GM12878 (cell line): Measurements from ENCODE around the gene SLC36A1. TPM values are rescaled to one million over a fixed set of nuclear protein-coding genes. Genes with fewer than 3 reads are reported as not detected.

Experiments
- ATAC-seq: fragments of 200-7000 bp; cut with Tn5 transposase; 3 replicates; pipeline ENCODE4 v1.9.1; 2020; ENCODE audit warnings: mild to moderate bottlenecking, moderate library complexity
- BruUV-seq: library from RNA; stranded (reverse); fragments of 400-500 nt; replicated peaks from 2 replicates; lab custom pipeline; 2021; lab: Mats Ljungman, UMichigan
- CTCF ChIA-PET: fragments of 300-600 bp; sonication (Branson Sonifier 250); formaldehyde crosslinking; extraction: SDS; loops from one replicate; lab custom pipeline; 2021; ENCODE audit warnings: inconsistent platforms; lab: Yijun Ruan, JAX
- POLR2A ChIA-PET: fragments of 350-600 bp; formaldehyde crosslinking; extraction: SDS; loops from one replicate; lab custom pipeline; 2021; ENCODE audit warnings: inconsistent platforms; lab: Charles Lee
- RAD21 ChIA-PET: fragments of 300-600 bp; sonication (Branson Sonifier 250); formaldehyde crosslinking; loops from one replicate; lab custom pipeline; 2023; ENCODE audit warnings: antibody characterized with exemption; ENCODE audit not compliant: unreplicated experiment; lab: Charles Lee
- SMC1A ChIA-PET: fragments of 300-600 bp; sonication (Branson Sonifier 250); formaldehyde crosslinking; loops from one replicate; lab custom pipeline; 2023; ENCODE audit not compliant: unreplicated experiment, uncharacterized antibody; lab: Charles Lee
- DNase-seq: peaks from one replicate; pipeline ENCODE4 v3.0.0-alpha.2; 2011; ENCODE audit warnings: low read depth, low spot score
- FAIRE-seq: peaks from 3 replicates; lab custom pipeline; 2011; peaks lifted over from hg19 to GRCh38; lab: Jason Lieb, UNC
- H2AFZ ChIP-seq: 2 replicates; pipeline ENCODE4 v1.6.0; 2011; ENCODE audit warnings: low read depth, low read length, control low read depth; ENCODE audit not compliant: control insufficient read depth
- H3K27ac ChIP-seq: 2 replicates; pipeline ENCODE4 v1.5.1; 2011; ENCODE audit warnings: control low read depth; ENCODE audit not compliant: control insufficient read depth, insufficient read depth
- H3K27me3 ChIP-seq, 2 experiments: replicated peaks in 1 of 2; 2 replicates each; pipeline versions ENCODE4 v1.6.0 to v1.6.1; 2011; ENCODE audit warnings: low read length in 1 of 2; ENCODE audit not compliant: control insufficient read depth in 2 of 2, insufficient read depth in 2 of 2
- H3K36me3 ChIP-seq, 2 experiments: 2 replicates each; pipeline ENCODE4 v1.5.1; 2011; ENCODE audit warnings: low read length in 1 of 2; ENCODE audit not compliant: control insufficient read depth in 2 of 2, insufficient read depth in 2 of 2
- H3K4me1 ChIP-seq: 2 replicates; pipeline ENCODE4 v1.6.1; 2011; ENCODE audit warnings: mild to moderate bottlenecking, low read length, moderate library complexity, mixed read lengths; ENCODE audit not compliant: control insufficient read depth, insufficient read depth
- H3K4me2 ChIP-seq: 2 replicates; pipeline ENCODE4 v1.6.0; 2011; ENCODE audit warnings: control low read depth; ENCODE audit not compliant: control insufficient read depth, insufficient read depth
- H3K4me3 ChIP-seq: fragments of 200-600 bp; sonication (generic); 2 replicates; pipeline ENCODE4 v1.5.1; 2016
- H3K79me2 ChIP-seq: 2 replicates; pipeline ENCODE4 v1.6.0; 2011; ENCODE audit warnings: low read length; ENCODE audit not compliant: control insufficient read depth, insufficient read depth
- H3K9ac ChIP-seq: 2 replicates; pipeline ENCODE4 v1.8.0; 2011; ENCODE audit warnings: low read length, control low read depth, mixed read lengths; ENCODE audit not compliant: control insufficient read depth, insufficient read depth
- H3K9me3 ChIP-seq: replicated peaks from 3 replicates; pipeline ENCODE4 v1.5.1; 2011; ENCODE audit warnings: mild to moderate bottlenecking, low read length; ENCODE audit not compliant: control insufficient read depth, insufficient read depth
- H4K20me1 ChIP-seq: 2 replicates; pipeline ENCODE4 v1.6.0; 2011; ENCODE audit not compliant: control insufficient read depth, insufficient read depth
- CBX3 ChIP-seq: fragments of 200-600 bp; sonication (generic); IDR thresholded peaks from 2 replicates; pipeline ENCODE4 v1.6.1; 2016; ENCODE audit warnings: low read depth, borderline replicate concordance
- CREB1 ChIP-seq: IDR thresholded peaks from 2 replicates; pipeline ENCODE4 v1.6.1; 2012; ENCODE audit warnings: low read depth, mild to moderate bottlenecking, inconsistent platforms
- EZH2 ChIP-seq: IDR thresholded peaks from 2 replicates; pipeline ENCODE4 v1.6.1; 2012; ENCODE audit warnings: low read depth, mild to moderate bottlenecking, control low read depth, inconsistent platforms, low read length, borderline replicate concordance; ENCODE audit not compliant: control insufficient read depth
- FOS ChIP-seq: IDR thresholded peaks from 3 replicates; pipeline ENCODE4 v1.6.1; 2011; ENCODE audit warnings: borderline replicate concordance; ENCODE audit not compliant: insufficient read length; ENCODE audit errors: extremely low read depth
- HDAC6 ChIP-seq: fragments of 200-600 bp; sonication (generic); IDR thresholded peaks from one replicate; pipeline ENCODE4 v1.8.0; 2017; ENCODE audit warnings: antibody characterized with exemption; ENCODE audit not compliant: unreplicated experiment
- IKZF2 ChIP-seq, 2 experiments: fragments of 450-650 bp; IDR thresholded peaks; 2 replicates each; pipeline ENCODE4 v1.6.1; 2017; ENCODE audit warnings: mild to moderate bottlenecking in 2 of 2, moderate library complexity in 2 of 2
- NFXL1 ChIP-seq: fragments of 450-650 bp; IDR thresholded peaks from 2 replicates; pipeline ENCODE4 v1.6.1; 2017; ENCODE audit warnings: antibody characterized with exemption, mild to moderate bottlenecking, borderline replicate concordance
- NR2F1 ChIP-seq: fragments of 450-650 bp; conservative IDR thresholded peaks from 2 replicates; pipeline ENCODE4 v1.6.1; 2017; ENCODE audit warnings: mild to moderate bottlenecking
- STAT1 ChIP-seq: fragments of 450-650 bp; conservative IDR thresholded peaks from 2 replicates; pipeline ENCODE4 v1.6.1; 2014; ENCODE audit warnings: antibody characterized with exemption, mild to moderate bottlenecking
- ZNF24 ChIP-seq: fragments of 450-650 bp; IDR thresholded peaks from 2 replicates; pipeline ENCODE4 v1.6.1; 2017; ENCODE audit warnings: antibody characterized with exemption, mild to moderate bottlenecking
- WGBS: methylation state at CpG from one replicate; pipeline ENCODE4 v1.1.6; 2016; ENCODE audit warnings: low lambda C conversion rate; ENCODE audit not compliant: insufficient replicate concordance, insufficient coverage; ENCODE audit errors: missing lambda C conversion rate; 5-methylcytosine and 5-hydroxymethylcytosine counted together
- in situ Hi-C: fragments of 300-500 bp; cut with MboI; formaldehyde crosslinking; loops from 9 replicates; pipeline ENCODE4 v1.14.3; 2018; ENCODE audit warnings: mixed read lengths
- intact Hi-C: fragments of 100-400 bp; cut with micrococcal nuclease; formaldehyde crosslinking; loops from one replicate; pipeline ENCODE4 v1.14.2; 2022; ENCODE audit not compliant: unreplicated experiment
- polyA plus RNA-seq, 11 experiments: library from polyadenylated mRNA; depleted of rRNA in 4 of 11; unstranded in 6 of 11; stranded (reverse) in 5 of 11; fragments of >200 nt; fragmentation: Nextera tagmentation in 4 of 11; fragmentation: Illumina TruSeq in 1 of 11; extraction: Ambion mirVana in 4 of 11; extraction: Trizol in 1 of 11; gene quantifications; 1 replicate in 1 of 11; 2 replicates in 10 of 11; pipeline versions ENCODE4 v1.2.1 to v1.2.3, GENCODE V29; 2011 to 2016; ENCODE audit warnings: inconsistent platforms in 2 of 11, missing spikeins in 2 of 11, low read depth in 1 of 11
- total RNA-seq, 4 experiments: library from RNA; depleted of rRNA in 3 of 4; stranded (reverse); fragments of >200 nt in 3 of 4; fragmentation: Illumina TruSeq in 1 of 4; extraction: Trizol in 1 of 4; gene quantifications; 2 replicates each; pipeline versions ENCODE4 v1.2.1 to v1.2.3, GENCODE V29; 2013 to 2021
- TF ChIP-seq, protein P1 (sequence below): fragments of 450-650 bp; IDR thresholded peaks from 2 replicates; pipeline ENCODE4 v1.6.1; 2016; ENCODE audit warnings: mild to moderate bottlenecking
- TF ChIP-seq, protein P2 (sequence below): fragments of 450-650 bp; IDR thresholded peaks from 2 replicates; pipeline ENCODE4 v1.6.1; 2018; ENCODE audit warnings: borderline replicate concordance, mild to moderate bottlenecking; ENCODE audit not compliant: partially characterized antibody
- TF ChIP-seq, protein P3 (sequence below): fragments of 150-350 bp; IDR thresholded peaks from 2 replicates; pipeline ENCODE4 v1.6.1; 2016; ENCODE audit warnings: low read depth, low read length
- TF ChIP-seq, protein P4 (sequence below), 3 experiments: IDR thresholded peaks in 2 of 3; conservative IDR thresholded peaks in 1 of 3; 2 replicates each; pipeline ENCODE4 v1.5.1; 2011; ENCODE audit warnings: low read depth in 3 of 3, low read length in 3 of 3, mild to moderate bottlenecking in 3 of 3, control low read depth in 2 of 3, moderate library complexity in 2 of 3, inconsistent platforms in 1 of 3, mixed read lengths in 1 of 3; ENCODE audit not compliant: control insufficient read depth in 2 of 3, insufficient read depth in 1 of 3; ENCODE audit errors: extremely low read depth in 1 of 3

SLC36A1 gene
- total and polyA plus RNA-seq, 10 of the 15 experiments (the other 5 are each of a cell fraction or from before 2014, with no cell fraction given): 0.50 to 8.2 (median 3.5) TPM

DNA sequence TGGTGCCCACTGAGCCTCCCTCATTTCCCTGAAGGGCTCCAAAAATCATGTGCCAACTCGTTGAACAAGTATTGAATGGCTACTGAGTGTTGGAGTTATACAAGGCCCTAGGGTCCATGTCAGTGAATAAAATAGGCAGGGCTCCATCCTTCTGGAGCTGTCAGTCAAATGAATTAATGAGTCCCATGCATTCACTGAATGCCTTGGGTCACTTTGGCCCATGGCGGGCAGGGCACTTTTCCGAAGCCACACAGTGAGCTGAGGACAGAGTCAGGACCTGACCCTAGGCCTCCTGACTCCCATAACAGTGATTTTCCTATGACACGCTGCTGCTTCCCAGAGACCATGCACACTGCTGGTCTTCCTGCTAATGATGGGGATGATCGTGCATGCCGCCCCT lies 27.3 kb upstream of the SLC36A1 start:
- Histone ChIP-seq H3K4me2 (no peak overlapping the region), H3K9me3 (peaks cover 2% of the 10 kb centered on the region; the same call in 2 of the 3 replicates), H3K27ac (no peak overlapping the region), H3K4me3 (no peak overlapping the region), H4K20me1 (no peaks in the 10 kb centered on the region), H3K36me3 (no peaks in the 10 kb centered on the region), H3K9ac (no peak overlapping the region), H3K4me1 (no peaks in the 10 kb centered on the region), H3K27me3 (no peaks in the 10 kb centered on the region; a peak in 1 of 4 replicates), H3K79me2 (no peaks in the 10 kb centered on the region), H2AFZ (no peak overlapping the region)
- CTCF ChIA-PET: no interaction called here
- RAD21 ChIA-PET: no interaction called here
- POLR2A ChIA-PET: no interaction called here
- no peak for FAIRE-seq
- WGBS: 68% methylated on average over 6 of the region's 6 CpGs
- SMC1A ChIA-PET: no interaction called here
- in situ Hi-C loops: no loop called here
- DNase-seq: no peak
- no peak for ATAC-seq
- BruUV-seq: no TSS peak
- intact Hi-C loops: no loop called here
- TF ChIP-seq CREB1 (no peak), NR2F1 (no peak), ZNF24 (no peak), FOS (no peak), STAT1 (no peak), HDAC6 (no peak), CBX3 (no peak), IKZF2 (IDR thresholded peaks at IDR 0.05) (no peak), NFXL1 (no peak), EZH2 (no peak)
- TF ChIP-seq, protein P1, sequence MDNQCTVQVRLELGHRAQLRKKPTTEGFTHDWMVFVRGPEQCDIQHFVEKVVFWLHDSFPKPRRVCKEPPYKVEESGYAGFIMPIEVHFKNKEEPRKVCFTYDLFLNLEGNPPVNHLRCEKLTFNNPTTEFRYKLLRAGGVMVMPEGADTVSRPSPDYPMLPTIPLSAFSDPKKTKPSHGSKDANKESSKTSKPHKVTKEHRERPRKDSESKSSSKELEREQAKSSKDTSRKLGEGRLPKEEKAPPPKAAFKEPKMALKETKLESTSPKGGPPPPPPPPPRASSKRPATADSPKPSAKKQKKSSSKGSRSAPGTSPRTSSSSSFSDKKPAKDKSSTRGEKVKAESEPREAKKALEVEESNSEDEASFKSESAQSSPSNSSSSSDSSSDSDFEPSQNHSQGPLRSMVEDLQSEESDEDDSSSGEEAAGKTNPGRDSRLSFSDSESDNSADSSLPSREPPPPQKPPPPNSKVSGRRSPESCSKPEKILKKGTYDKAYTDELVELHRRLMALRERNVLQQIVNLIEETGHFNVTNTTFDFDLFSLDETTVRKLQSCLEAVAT: no peak
- TF ChIP-seq, protein P2, sequence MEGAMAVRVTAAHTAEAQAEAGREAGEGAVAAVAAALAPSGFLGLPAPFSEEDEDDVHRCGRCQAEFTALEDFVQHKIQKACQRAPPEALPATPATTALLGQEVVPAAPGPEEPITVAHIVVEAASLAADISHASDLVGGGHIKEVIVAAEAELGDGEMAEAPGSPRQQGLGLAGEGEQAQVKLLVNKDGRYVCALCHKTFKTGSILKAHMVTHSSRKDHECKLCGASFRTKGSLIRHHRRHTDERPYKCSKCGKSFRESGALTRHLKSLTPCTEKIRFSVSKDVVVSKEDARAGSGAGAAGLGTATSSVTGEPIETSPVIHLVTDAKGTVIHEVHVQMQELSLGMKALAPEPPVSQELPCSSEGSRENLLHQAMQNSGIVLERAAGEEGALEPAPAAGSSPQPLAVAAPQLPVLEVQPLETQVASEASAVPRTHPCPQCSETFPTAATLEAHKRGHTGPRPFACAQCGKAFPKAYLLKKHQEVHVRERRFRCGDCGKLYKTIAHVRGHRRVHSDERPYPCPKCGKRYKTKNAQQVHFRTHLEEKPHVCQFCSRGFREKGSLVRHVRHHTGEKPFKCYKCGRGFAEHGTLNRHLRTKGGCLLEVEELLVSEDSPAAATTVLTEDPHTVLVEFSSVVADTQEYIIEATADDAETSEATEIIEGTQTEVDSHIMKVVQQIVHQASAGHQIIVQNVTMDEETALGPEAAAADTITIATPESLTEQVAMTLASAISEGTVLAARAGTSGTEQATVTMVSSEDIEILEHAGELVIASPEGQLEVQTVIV: no peak
- TF ChIP-seq, protein P3, sequence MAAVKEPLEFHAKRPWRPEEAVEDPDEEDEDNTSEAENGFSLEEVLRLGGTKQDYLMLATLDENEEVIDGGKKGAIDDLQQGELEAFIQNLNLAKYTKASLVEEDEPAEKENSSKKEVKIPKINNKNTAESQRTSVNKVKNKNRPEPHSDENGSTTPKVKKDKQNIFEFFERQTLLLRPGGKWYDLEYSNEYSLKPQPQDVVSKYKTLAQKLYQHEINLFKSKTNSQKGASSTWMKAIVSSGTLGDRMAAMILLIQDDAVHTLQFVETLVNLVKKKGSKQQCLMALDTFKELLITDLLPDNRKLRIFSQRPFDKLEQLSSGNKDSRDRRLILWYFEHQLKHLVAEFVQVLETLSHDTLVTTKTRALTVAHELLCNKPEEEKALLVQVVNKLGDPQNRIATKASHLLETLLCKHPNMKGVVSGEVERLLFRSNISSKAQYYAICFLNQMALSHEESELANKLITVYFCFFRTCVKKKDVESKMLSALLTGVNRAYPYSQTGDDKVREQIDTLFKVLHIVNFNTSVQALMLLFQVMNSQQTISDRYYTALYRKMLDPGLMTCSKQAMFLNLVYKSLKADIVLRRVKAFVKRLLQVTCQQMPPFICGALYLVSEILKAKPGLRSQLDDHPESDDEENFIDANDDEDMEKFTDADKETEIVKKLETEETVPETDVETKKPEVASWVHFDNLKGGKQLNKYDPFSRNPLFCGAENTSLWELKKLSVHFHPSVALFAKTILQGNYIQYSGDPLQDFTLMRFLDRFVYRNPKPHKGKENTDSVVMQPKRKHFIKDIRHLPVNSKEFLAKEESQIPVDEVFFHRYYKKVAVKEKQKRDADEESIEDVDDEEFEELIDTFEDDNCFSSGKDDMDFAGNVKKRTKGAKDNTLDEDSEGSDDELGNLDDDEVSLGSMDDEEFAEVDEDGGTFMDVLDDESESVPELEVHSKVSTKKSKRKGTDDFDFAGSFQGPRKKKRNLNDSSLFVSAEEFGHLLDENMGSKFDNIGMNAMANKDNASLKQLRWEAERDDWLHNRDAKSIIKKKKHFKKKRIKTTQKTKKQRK: no peak
- TF ChIP-seq, protein P4, sequence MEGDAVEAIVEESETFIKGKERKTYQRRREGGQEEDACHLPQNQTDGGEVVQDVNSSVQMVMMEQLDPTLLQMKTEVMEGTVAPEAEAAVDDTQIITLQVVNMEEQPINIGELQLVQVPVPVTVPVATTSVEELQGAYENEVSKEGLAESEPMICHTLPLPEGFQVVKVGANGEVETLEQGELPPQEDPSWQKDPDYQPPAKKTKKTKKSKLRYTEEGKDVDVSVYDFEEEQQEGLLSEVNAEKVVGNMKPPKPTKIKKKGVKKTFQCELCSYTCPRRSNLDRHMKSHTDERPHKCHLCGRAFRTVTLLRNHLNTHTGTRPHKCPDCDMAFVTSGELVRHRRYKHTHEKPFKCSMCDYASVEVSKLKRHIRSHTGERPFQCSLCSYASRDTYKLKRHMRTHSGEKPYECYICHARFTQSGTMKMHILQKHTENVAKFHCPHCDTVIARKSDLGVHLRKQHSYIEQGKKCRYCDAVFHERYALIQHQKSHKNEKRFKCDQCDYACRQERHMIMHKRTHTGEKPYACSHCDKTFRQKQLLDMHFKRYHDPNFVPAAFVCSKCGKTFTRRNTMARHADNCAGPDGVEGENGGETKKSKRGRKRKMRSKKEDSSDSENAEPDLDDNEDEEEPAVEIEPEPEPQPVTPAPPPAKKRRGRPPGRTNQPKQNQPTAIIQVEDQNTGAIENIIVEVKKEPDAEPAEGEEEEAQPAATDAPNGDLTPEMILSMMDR (IDR thresholded peaks at IDR 0.05 in 2 of 3, conservative IDR thresholded peaks at IDR 0.05 in 1 of 3; ENCODE audit: control insufficient read depth in 2 of 3, extremely low read depth in 1 of 3, insufficient read depth in 1 of 3, low read depth in 3 of 3, low read length in 3 of 3): no peak
